ENCODE results near the gene TMEM123.

TMEM123 gene

GRCh38 chr11:102346456-102346747 lies 106.2 kb downstream of the TMEM123 start:
- peak overlapping the region; percentile 87 for H3K4me3 ChIP-seq (replicated peaks; ENCODE audit: low read depth, low read length)
- no peak for TF ChIP-seq CTCF (IDR thresholded peaks at IDR 0.05; ENCODE audit: low read length, missing control alignments)
- no peak for DNase-seq (ENCODE audit: low read depth)

Data from fibroblast of pulmonary artery (primary cell).